Mesothelial cell of epicardium (in vitro differentiated cells): ENCODE results near the gene POLR2H. TPM values are rescaled to one million over a fixed set of nuclear protein-coding genes. Genes with fewer than 3 reads are reported as not detected.

Experiments used
- DNase-seq, 2 experiments: peaks; one replicate each; pipeline ENCODE4 v3.0.0; 2021; ENCODE audit warnings: low spot score in 2 of 2; ENCODE audit not compliant: unreplicated experiment in 2 of 2
- H3K27ac Mint-ChIP-seq: 2 replicates; pipeline ENCODE4 v1.8.0; 2021; ENCODE audit warnings: mixed read lengths
- H3K27me3 Mint-ChIP-seq: 2 replicates; pipeline ENCODE4 v1.8.0; 2021; ENCODE audit warnings: low read depth, mixed read lengths
- H3K36me3 Mint-ChIP-seq: 2 replicates; pipeline ENCODE4 v1.8.0; 2021; ENCODE audit warnings: mixed read lengths
- H3K4me1 Mint-ChIP-seq: 2 replicates; pipeline ENCODE4 v1.8.0; 2021; ENCODE audit warnings: mixed read lengths
- H3K4me3 Mint-ChIP-seq: 2 replicates; pipeline ENCODE4 v1.8.0; 2021; ENCODE audit warnings: mild to moderate bottlenecking, moderate library complexity, mixed read lengths
- H3K9me3 Mint-ChIP-seq: 2 replicates; pipeline ENCODE4 v1.8.0; 2021; ENCODE audit warnings: mixed read lengths
- CTCF ChIP-seq: fragments of 200-600 bp; sonication (generic); IDR thresholded peaks from one replicate; pipeline ENCODE4 v1.5.0; 2021; ENCODE audit warnings: antibody characterized with exemption; ENCODE audit not compliant: unreplicated experiment
- total RNA-seq: library from RNA; stranded (reverse); gene quantifications from 3 replicates; pipeline ENCODE4 v1.2.1, GENCODE V29; 2021

POLR2H gene
- total RNA-seq, 1 donor from 2014 or later = 82.4 TPM

GRCh38 chr3:184377882-184378445 is 16.5 kb downstream of the POLR2H start, which contains the start of gene THPO:
Gene THPO (minus strand): TSS chr3:184378207. CDS start chr3:184376259, 1,948 bp downstream.
- peaks cover 53% of the 10 kb centered on the region for H3K27me3 Mint-ChIP-seq
- no peak for DNase-seq

GRCh38 chr3:184378651-184379357 is 17.3 kb downstream of the POLR2H start:
- Mint-ChIP-seq H3K27me3 (peaks cover 53% of the 10 kb centered on the region), H3K4me1 (peaks cover 13% of the 10 kb centered on the region), H3K9me3 (no peaks in the 10 kb centered on the region), H3K27ac (peak overlapping the region; percentile 28), H3K4me3 (peak overlapping the region; percentile 68), H3K36me3 (no peaks in the 10 kb centered on the region)
- no peak for TF ChIP-seq CTCF
- DNase-seq = no peak

More at GRCh38 chr3:184377882-184378445, 16.5 kb downstream of the POLR2H start, which contains the start of gene THPO:
- H3K36me3 Mint-ChIP-seq = no peaks in the 10 kb centered on the region
- H3K4me3 Mint-ChIP-seq = peak within 1 kb of the TSS; percentile 68
- no peaks in the 10 kb centered on the region for H3K9me3 Mint-ChIP-seq
- TF ChIP-seq CTCF = no peak
- peaks cover 13% of the 10 kb centered on the region for H3K4me1 Mint-ChIP-seq
- H3K27ac Mint-ChIP-seq = peak within 1 kb of the TSS; percentile 28

GRCh38 chr3:184379358-184380184 is 18.1 kb downstream of the POLR2H start, which contains the start of gene CHRD:
Gene CHRD (plus strand): TSS chr3:184380054. CDS start chr3:184380319, 265 bp downstream.
- no peak for TF ChIP-seq CTCF
- Mint-ChIP-seq H3K27ac (peak within 1 kb of the TSS; percentile 28), H3K4me3 (peak within 1 kb of the TSS; percentile 68)

GRCh38 chr3:184380185-184380626 is 18.7 kb downstream of the POLR2H start:
- Mint-ChIP-seq H3K27ac (no peak overlapping the region), H3K4me3 (no peak overlapping the region), H3K4me1 (peaks cover 13% of the 10 kb centered on the region), H3K9me3 (no peaks in the 10 kb centered on the region), H3K27me3 (peaks cover 47% of the 10 kb centered on the region), H3K36me3 (no peaks in the 10 kb centered on the region)
- peak; percentile 56 to 62 for DNase-seq
- no peak for TF ChIP-seq CTCF

More at GRCh38 chr3:184379358-184380184, 18.1 kb downstream of the POLR2H start, which contains the start of gene CHRD:
- Mint-ChIP-seq H3K27me3 (peaks cover 50% of the 10 kb centered on the region), H3K4me1 (peaks cover 13% of the 10 kb centered on the region), H3K36me3 (no peaks in the 10 kb centered on the region), H3K9me3 (no peaks in the 10 kb centered on the region)
- no peak for DNase-seq

GRCh38 chr3:184380627-184381260 is 19.2 kb downstream of the POLR2H start:
- no peak for DNase-seq
- peaks cover 13% of the 10 kb centered on the region for H3K4me1 Mint-ChIP-seq
- H3K27me3 Mint-ChIP-seq = peaks cover 42% of the 10 kb centered on the region
- peak overlapping the region; percentile 55 for H3K4me3 Mint-ChIP-seq
- H3K36me3 Mint-ChIP-seq = no peaks in the 10 kb centered on the region
- no peak overlapping the region for H3K27ac Mint-ChIP-seq
- TF ChIP-seq CTCF = no peak
- H3K9me3 Mint-ChIP-seq = no peaks in the 10 kb centered on the region
